Measurements from ENCODE around the gene UQCRQ. TPM values are rescaled to one million over a fixed set of nuclear protein-coding genes. Genes with fewer than 3 reads are reported as not detected.

The UQCRQ gene
- total and polyA plus RNA-seq, 3 donors from 2014 or later: 154 to 171 (median 167) TPM

DNA sequence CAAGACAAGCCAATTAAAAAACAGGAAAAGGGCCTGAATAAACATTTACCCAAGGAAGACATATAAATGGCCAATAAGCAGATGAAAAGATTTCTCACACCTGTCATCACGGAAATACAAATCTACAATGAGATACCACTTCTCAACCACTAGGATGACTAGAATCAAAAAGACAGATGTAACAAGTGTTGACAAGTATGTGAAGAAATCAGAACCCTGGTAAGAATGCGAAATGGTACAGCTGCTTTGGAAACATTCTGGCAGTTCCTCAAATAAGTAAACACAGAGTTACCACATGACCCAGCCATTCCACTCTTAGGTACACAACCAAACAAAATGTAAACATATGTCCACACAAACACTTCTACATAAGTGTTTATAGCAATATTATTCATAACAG, 39.5 kb downstream of the UQCRQ start:
- H3K4me3 ChIP-seq: no peak overlapping the region
- H3K4me1 ChIP-seq: no peaks in the 10 kb centered on the region
- H3K27ac ChIP-seq: no peak overlapping the region
- intact Hi-C loops (cut with DNase I; ENCODE audit: low total_unique reads): no loop called here
- H3K27me3 ChIP-seq: no peaks in the 10 kb centered on the region
- no peaks in the 10 kb centered on the region for H3K9me3 ChIP-seq
- WGBS, 2 donors: 75 to 76% methylated on average over 2 of the region's 2 CpGs
- TF ChIP-seq, protein P1, sequence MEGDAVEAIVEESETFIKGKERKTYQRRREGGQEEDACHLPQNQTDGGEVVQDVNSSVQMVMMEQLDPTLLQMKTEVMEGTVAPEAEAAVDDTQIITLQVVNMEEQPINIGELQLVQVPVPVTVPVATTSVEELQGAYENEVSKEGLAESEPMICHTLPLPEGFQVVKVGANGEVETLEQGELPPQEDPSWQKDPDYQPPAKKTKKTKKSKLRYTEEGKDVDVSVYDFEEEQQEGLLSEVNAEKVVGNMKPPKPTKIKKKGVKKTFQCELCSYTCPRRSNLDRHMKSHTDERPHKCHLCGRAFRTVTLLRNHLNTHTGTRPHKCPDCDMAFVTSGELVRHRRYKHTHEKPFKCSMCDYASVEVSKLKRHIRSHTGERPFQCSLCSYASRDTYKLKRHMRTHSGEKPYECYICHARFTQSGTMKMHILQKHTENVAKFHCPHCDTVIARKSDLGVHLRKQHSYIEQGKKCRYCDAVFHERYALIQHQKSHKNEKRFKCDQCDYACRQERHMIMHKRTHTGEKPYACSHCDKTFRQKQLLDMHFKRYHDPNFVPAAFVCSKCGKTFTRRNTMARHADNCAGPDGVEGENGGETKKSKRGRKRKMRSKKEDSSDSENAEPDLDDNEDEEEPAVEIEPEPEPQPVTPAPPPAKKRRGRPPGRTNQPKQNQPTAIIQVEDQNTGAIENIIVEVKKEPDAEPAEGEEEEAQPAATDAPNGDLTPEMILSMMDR (IDR thresholded peaks at IDR 0.05): peak in 1 of 3 experiments; percentile 10
- TF ChIP-seq POLR2A (IDR thresholded peaks at IDR 0.05): no peak
- H3K36me3 ChIP-seq (ENCODE audit: low read depth, missing control alignments): no peaks in the 10 kb centered on the region
- DNase-seq: no peak

DNA sequence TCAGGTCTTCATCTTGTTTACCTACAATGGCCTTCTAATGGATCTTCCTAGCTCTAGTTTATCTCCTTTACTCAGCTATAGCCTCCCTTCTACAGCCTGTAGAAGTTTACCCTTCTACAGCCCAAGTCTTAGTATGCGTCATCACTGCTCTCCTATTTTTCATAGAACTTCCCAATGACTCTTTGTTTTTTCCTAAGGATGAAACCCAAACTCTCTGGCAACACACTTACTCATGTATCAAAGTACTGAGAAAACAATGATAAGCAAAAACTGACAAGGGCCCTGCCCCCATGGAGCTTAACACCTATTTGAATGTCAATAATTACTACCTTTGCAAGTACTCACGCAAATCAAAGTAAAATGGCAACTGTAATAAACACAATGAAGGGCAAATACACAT, 40.7 kb downstream of the UQCRQ start:
- Histone ChIP-seq H3K4me1 (no peaks in the 10 kb centered on the region), H3K4me3 (no peak overlapping the region), H3K27ac (no peak overlapping the region), H3K27me3 (no peaks in the 10 kb centered on the region), H3K36me3 (ENCODE audit: low read depth, missing control alignments) (no peaks in the 10 kb centered on the region), H3K9me3 (no peaks in the 10 kb centered on the region)
- intact Hi-C loops (cut with DNase I; ENCODE audit: low total_unique reads): no loop called here
- no peak for DNase-seq
- 84% methylated on average over 2 of the region's 2 CpGs for WGBS, 2 donors
- TF ChIP-seq, protein P1 (IDR thresholded peaks at IDR 0.05): no peak
- TF ChIP-seq POLR2A (IDR thresholded peaks at IDR 0.05): no peak

DNA sequence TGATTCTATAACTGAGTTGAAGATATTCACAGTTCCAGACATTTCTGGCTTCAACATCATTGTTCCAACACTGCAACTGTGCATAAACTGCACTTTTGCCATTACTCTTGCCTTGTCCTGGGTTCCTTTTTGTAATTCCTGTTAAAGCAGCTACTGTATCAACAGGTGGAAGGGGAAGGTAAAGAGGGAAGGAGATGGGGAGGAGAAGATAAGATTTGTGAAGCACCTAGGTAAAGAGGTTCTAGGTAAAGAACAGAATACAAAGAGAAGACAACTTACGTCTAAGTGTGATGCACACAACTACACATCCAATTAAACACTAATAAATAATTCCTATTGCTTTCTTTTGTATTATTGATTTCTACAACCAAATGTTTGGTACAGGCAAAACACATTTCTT, 43.3 kb downstream of the UQCRQ start:
- TF ChIP-seq POLR2A (IDR thresholded peaks at IDR 0.05): no peak
- TF ChIP-seq, protein P1 (IDR thresholded peaks at IDR 0.05): no peak
- intact Hi-C loops (cut with DNase I; ENCODE audit: low total_unique reads): no loop called here
- 85 to 90% methylated on average over 1 of the region's 1 CpG for WGBS, 2 donors
- H3K9me3 ChIP-seq: no peaks in the 10 kb centered on the region
- no peaks in the 10 kb centered on the region for H3K36me3 ChIP-seq (ENCODE audit: low read depth, missing control alignments)
- H3K27ac ChIP-seq: no peak overlapping the region
- DNase-seq: no peak
- H3K27me3 ChIP-seq: no peaks in the 10 kb centered on the region
- no peak overlapping the region for H3K4me3 ChIP-seq
- no peaks in the 10 kb centered on the region for H3K4me1 ChIP-seq

DNA sequence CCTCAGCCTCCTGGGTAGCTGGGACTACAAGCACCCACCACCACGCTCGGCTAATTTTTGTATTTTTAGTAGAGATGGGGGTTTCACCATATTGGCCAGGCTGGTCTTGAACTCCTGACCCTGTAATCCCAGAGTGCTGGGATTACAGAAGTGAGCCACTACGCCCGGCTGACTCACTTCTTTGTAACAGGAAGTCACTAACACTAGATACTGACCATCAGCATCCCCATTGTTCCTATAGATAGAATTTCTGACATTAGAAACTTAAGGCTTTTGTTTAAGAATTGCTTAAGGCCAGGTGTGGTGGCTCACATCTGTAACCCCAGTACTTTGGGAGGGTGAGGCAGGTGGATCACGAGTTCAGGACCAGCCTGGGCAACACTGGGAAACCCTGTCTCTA, 49.2 kb downstream of the UQCRQ start:
- DNase-seq: no peak
- intact Hi-C loops (cut with DNase I; ENCODE audit: low total_unique reads): no loop called here
- H3K4me1 ChIP-seq: no peaks in the 10 kb centered on the region
- no peaks in the 10 kb centered on the region for H3K9me3 ChIP-seq
- H3K36me3 ChIP-seq (ENCODE audit: low read depth, missing control alignments): no peaks in the 10 kb centered on the region
- H3K4me3 ChIP-seq: no peak overlapping the region
- no peak for TF ChIP-seq POLR2A (IDR thresholded peaks at IDR 0.05)
- TF ChIP-seq, protein P1 (IDR thresholded peaks at IDR 0.05): no peak
- H3K27ac ChIP-seq: no peak overlapping the region
- WGBS, 2 donors: 92 to 94% methylated on average over 5 of the region's 5 CpGs
- no peaks in the 10 kb centered on the region for H3K27me3 ChIP-seq

DNA sequence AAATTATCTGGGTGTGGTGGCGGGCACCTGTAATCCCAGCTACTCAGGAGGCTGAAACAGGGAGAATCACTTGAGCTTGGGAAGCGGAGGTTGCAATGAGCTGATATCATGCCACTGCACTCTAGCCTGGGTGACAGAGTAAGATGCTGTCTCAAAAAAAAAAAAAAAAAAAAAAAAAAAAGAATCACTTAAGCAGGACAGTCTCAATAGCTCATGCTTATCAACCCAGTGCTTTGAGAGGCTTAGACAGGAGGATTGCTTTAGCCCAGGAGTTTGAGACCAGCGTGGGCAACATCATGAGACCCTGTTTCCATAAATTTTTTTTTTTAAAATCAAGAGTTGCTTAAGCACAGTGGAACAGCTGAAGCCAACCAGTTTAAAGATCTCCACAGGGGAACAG, 49.6 kb downstream of the UQCRQ start:
- TF ChIP-seq, protein P1 (IDR thresholded peaks at IDR 0.05): no peak
- no peak for TF ChIP-seq POLR2A (IDR thresholded peaks at IDR 0.05)
- no peaks in the 10 kb centered on the region for H3K27me3 ChIP-seq
- DNase-seq: no peak
- no peaks in the 10 kb centered on the region for H3K4me1 ChIP-seq
- no peaks in the 10 kb centered on the region for H3K9me3 ChIP-seq
- no peaks in the 10 kb centered on the region for H3K36me3 ChIP-seq (ENCODE audit: low read depth, missing control alignments)
- H3K4me3 ChIP-seq: no peak overlapping the region
- intact Hi-C loops (cut with DNase I; ENCODE audit: low total_unique reads): no loop called here
- WGBS, 2 donors: 96 to 99% methylated on average over 2 to 3 of the region's 3 CpGs
- H3K27ac ChIP-seq: no peak overlapping the region

Data from testis (tissue), 3 donors.